Pancreas (tissue), 10 donors: ENCODE results near the gene CFAP157. TPM values are rescaled to one million over a fixed set of nuclear protein-coding genes. Genes with fewer than 3 reads are reported as not detected.

ENCODE experiments used
- ATAC-seq, 4 donors: fragments of 200-7000 bp; cut with Tn5 transposase; one replicate each; pipeline versions ENCODE4 v1.8.0 to v1.9.1; 2020; ENCODE audit warnings: mild to moderate bottlenecking in 4 of 4, moderate library complexity in 4 of 4
- DNase-seq, 6 donors: peaks; one replicate each; pipeline ENCODE4 v3.0.0-alpha.2; 2020
- FAIRE-seq: peaks from 2 replicates; lab custom pipeline; 2012; peaks lifted over from hg19 to GRCh38; lab: Jason Lieb, UNC
- H3K27ac ChIP-seq, 4 donors: fragments of 200-600 bp; sonication (generic); 1 replicate in 3 of 4; 2 replicates in 1 of 4; pipeline versions ENCODE4 v1.5.0 to v1.8.0; 2020
- H3K27me3 ChIP-seq, 4 donors: fragments of 200-600 bp; one replicate each; pipeline ENCODE4 v1.8.0; 2021
- H3K36me3 ChIP-seq, 3 donors: fragments of 200-600 bp; sonication (generic) in 1 of 3; one replicate each; pipeline versions ENCODE4 v1.5.0 to v1.8.0; 2020 to 2021
- H3K4me1 ChIP-seq, 3 donors: fragments of 200-600 bp; one replicate each; pipeline ENCODE4 v1.8.0; 2021
- H3K4me3 ChIP-seq, 4 donors: fragments of 200-600 bp; sonication (generic) in 2 of 4; one replicate each; pipeline versions ENCODE4 v1.5.0 to v1.8.0; 2020 to 2021
- H3K9me3 ChIP-seq, 4 donors: fragments of 200-600 bp; one replicate each; pipeline ENCODE4 v1.8.0; 2021
- WGBS, 2 donors: extraction: QIAGEN DNeasy Blood & Tissue Kit; methylation state at CpG; one replicate each; pipeline ENCODE4 v1.1.7; 2013; 5-methylcytosine and 5-hydroxymethylcytosine counted together
- intact Hi-C, 3 donors: fragments of 100-400 bp; cut with DNase I; formaldehyde crosslinking; loops; one replicate each; pipeline versions ENCODE4 v1.11.1 to v1.14.2; 2022
- polyA plus RNA-seq, 2 donors: library from polyadenylated mRNA; stranded (reverse); fragments of 200-250 nt; gene quantifications; one replicate each; pipeline ENCODE4 v1.2.3, GENCODE V29; 2013
- total RNA-seq, 6 donors: library from RNA; stranded (reverse); fragmentation: NEBNext Ultra II Directional in 4 of 6; extraction: Animal tissue kit (Norgen Biotek cat#: 25700) in 4 of 6; gene quantifications; one replicate each; pipeline versions ENCODE4 v1.2.1 to v1.2.4, GENCODE V29; 2021 to 2023
- TF ChIP-seq, protein P1 (sequence below), 4 donors: fragments of 200-600 bp; sonication (generic) in 3 of 4; IDR thresholded peaks; one replicate each; pipeline versions ENCODE4 v1.5.0 to v1.8.0; 2021; ENCODE audit warnings: antibody characterized with exemption in 4 of 4
- donor health status: healthy with polysubstance abuse.
- donor health status: DM: no; HTN: no; CAD: no; lungs with moderate emphysema.
- donor health status: DM: no; HTN: no; CAD: no.
- donor health status: control.
- donor health status: control.
- donor health status: Bipolar disorder and iron deficiency.
- donor health status: DM: yes; HTN: yes; CAD: no.
- donor health status: DM: no; HTN: no; CAD: no.
- donor health status: DM: no; HTN: no; CAD: no.
- donor health status: DM: yes; HTN: yes; CAD: no.

Gene CFAP157
- total and polyA plus RNA-seq, 8 donors = 0.12 to 2.1 (median 0.23) TPM; not detected in 1

GRCh38 chr9:127765418-127765817, 58.6 kb downstream of the CFAP157 start:
- DNase-seq (no peak), FAIRE-seq (no peak), ATAC-seq (no peak)
- intact Hi-C loops = no loop called here
- H3K27ac ChIP-seq = no peak overlapping the region
- H3K4me3 ChIP-seq = no peak overlapping the region
- 78 to 94% methylated on average over 1 of the region's 1 CpG for WGBS, 2 donors
- TF ChIP-seq, protein P1, sequence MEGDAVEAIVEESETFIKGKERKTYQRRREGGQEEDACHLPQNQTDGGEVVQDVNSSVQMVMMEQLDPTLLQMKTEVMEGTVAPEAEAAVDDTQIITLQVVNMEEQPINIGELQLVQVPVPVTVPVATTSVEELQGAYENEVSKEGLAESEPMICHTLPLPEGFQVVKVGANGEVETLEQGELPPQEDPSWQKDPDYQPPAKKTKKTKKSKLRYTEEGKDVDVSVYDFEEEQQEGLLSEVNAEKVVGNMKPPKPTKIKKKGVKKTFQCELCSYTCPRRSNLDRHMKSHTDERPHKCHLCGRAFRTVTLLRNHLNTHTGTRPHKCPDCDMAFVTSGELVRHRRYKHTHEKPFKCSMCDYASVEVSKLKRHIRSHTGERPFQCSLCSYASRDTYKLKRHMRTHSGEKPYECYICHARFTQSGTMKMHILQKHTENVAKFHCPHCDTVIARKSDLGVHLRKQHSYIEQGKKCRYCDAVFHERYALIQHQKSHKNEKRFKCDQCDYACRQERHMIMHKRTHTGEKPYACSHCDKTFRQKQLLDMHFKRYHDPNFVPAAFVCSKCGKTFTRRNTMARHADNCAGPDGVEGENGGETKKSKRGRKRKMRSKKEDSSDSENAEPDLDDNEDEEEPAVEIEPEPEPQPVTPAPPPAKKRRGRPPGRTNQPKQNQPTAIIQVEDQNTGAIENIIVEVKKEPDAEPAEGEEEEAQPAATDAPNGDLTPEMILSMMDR (IDR thresholded peaks at IDR 0.05) = no peak
- H3K4me1 ChIP-seq = peaks cover 0 to 3% (median 0%) of the 10 kb centered on the region in 3 donors
- H3K36me3 ChIP-seq = no peaks in the 10 kb centered on the region
- H3K9me3 ChIP-seq = no peaks in the 10 kb centered on the region
- no peaks in the 10 kb centered on the region for H3K27me3 ChIP-seq

Other genes starting within 250 kb of the CFAP157 start
- gene STXBP1, start 94.7 kb upstream of the CFAP157 start, total RNA-seq = 10 to 100 TPM; 14.3 to 33.0 (median 22.0) TPM
- gene STXBP1, start 94.7 kb upstream of the CFAP157 start, polyA plus RNA-seq = 10 to 100 TPM; 17.6 to 46.4 TPM
- gene PTRH1, start 8.7 kb downstream of the CFAP157 start, total RNA-seq = 10 to 100 TPM in 2 of 6 donors, 1 to 10 TPM in 4; 5.6 to 11.9 (median 9.0) TPM
- gene PTRH1, start 8.7 kb downstream of the CFAP157 start, polyA plus RNA-seq = 10 to 100 TPM; 11.5 to 13.4 TPM
- gene TTC16, start 9.1 kb downstream of the CFAP157 start, total RNA-seq = under 1 TPM in 2 of 6 donors, not detected in 4; 0.03 to 0.09 TPM
- gene TTC16, start 9.1 kb downstream of the CFAP157 start, polyA plus RNA-seq = under 1 TPM; 0.02 to 0.04 TPM
- 1 to 10 TPM; 4.2 to 9.0 (median 5.8) TPM for gene TOR2A, start 28.3 kb downstream of the CFAP157 start, total RNA-seq
- 10 to 100 TPM; 10.1 to 17.5 TPM for gene TOR2A, start 28.3 kb downstream of the CFAP157 start, polyA plus RNA-seq
- gene SH2D3C, start 71.7 kb downstream of the CFAP157 start, total RNA-seq = 1 to 10 TPM; 1.4 to 4.8 (median 1.8) TPM
- 1 to 10 TPM; 6.9 to 7.1 TPM for gene SH2D3C, start 71.7 kb downstream of the CFAP157 start, polyA plus RNA-seq
- gene CDK9, start 79.0 kb downstream of the CFAP157 start, total RNA-seq = 10 to 100 TPM; 33.9 to 58.2 (median 43.9) TPM
- gene CDK9, start 79.0 kb downstream of the CFAP157 start, polyA plus RNA-seq = 100 to 1,000 TPM in 1 of 2 donors, 10 to 100 TPM in 1; 73.7 to 119 TPM
- 10 to 100 TPM; 27.0 to 41.3 (median 34.3) TPM for gene FPGS, start 95.9 kb downstream of the CFAP157 start, total RNA-seq
- 10 to 100 TPM; 57.1 to 85.3 TPM for gene FPGS, start 95.9 kb downstream of the CFAP157 start, polyA plus RNA-seq
- 10 to 100 TPM in 5 of 6 donors, 1 to 10 TPM in 1; 9.7 to 42.4 (median 13.6) TPM for gene ENG, start 147.7 kb downstream of the CFAP157 start, total RNA-seq
- 10 to 100 TPM; 25.8 to 32.9 TPM for gene ENG, start 147.7 kb downstream of the CFAP157 start, polyA plus RNA-seq
- 10 to 100 TPM in 4 of 6 donors, 1 to 10 TPM in 2; 8.9 to 18.3 (median 15.2) TPM for gene AK1, start 170.7 kb downstream of the CFAP157 start, total RNA-seq
- 10 to 100 TPM; 49.5 to 81.7 TPM for gene AK1, start 170.7 kb downstream of the CFAP157 start, polyA plus RNA-seq
- 10 to 100 TPM; 20.7 to 31.1 (median 26.0) TPM for gene ST6GALNAC6, start 192.6 kb downstream of the CFAP157 start, total RNA-seq
- 10 to 100 TPM; 30.6 to 35.7 TPM for gene ST6GALNAC6, start 192.6 kb downstream of the CFAP157 start, polyA plus RNA-seq
- gene ST6GALNAC4, start 210.1 kb downstream of the CFAP157 start, total RNA-seq = 10 to 100 TPM; 25.9 to 66.6 (median 41.3) TPM
- 10 to 100 TPM; 22.2 to 27.7 TPM for gene ST6GALNAC4, start 210.1 kb downstream of the CFAP157 start, polyA plus RNA-seq
- gene PIP5KL1, start 223.8 kb downstream of the CFAP157 start, total RNA-seq = 1 to 10 TPM; 1.0 to 2.2 (median 1.2) TPM
- gene PIP5KL1, start 223.8 kb downstream of the CFAP157 start, polyA plus RNA-seq = 1 to 10 TPM in 1 of 2 donors, under 1 TPM in 1; 0.80 to 2.5 TPM
- gene DPM2, start 230.9 kb downstream of the CFAP157 start, total RNA-seq = 10 to 100 TPM; 19.6 to 34.9 (median 25.5) TPM
- 10 to 100 TPM; 39.0 to 56.8 TPM for gene DPM2, start 230.9 kb downstream of the CFAP157 start, polyA plus RNA-seq